DMS 273 (cell line): ENCODE results near the gene MRPL2.
"Not testable (repeated sequence)": the region's sequence is repeated elsewhere in the genome, so short reads cannot be mapped to it uniquely, and the experiment has no call there.

ENCODE experiments used
- DNase-seq: peaks from one replicate; lab custom pipeline; 2025; ENCODE audit not compliant: unreplicated experiment; lab: John Stamatoyannopoulos, UW

Gene MRPL2

GRCh38 chr6:43082806-43083655 lies 23.8 kb upstream of the MRPL2 start:
- DNase-seq, result no peak

- not testable (repeated sequence) for DNase-seq
Observed at GRCh38 chr6:43081922-43082321, 22.7 kb upstream of the MRPL2 start.

- no peak for DNase-seq
Observed at GRCh38 chr6:43081043-43081442, 21.8 kb upstream of the MRPL2 start.

GRCh38 chr6:43078691-43079090 lies 19.5 kb upstream of the MRPL2 start:
- no peak for DNase-seq

- DNase-seq, result peak; percentile 43
Observed at GRCh38 chr6:43077981-43078511, 18.8 kb upstream of the MRPL2 start.

- DNase-seq, result no peak
Observed at GRCh38 chr6:43077333-43077809, 18.1 kb upstream of the MRPL2 start.

- peak; percentile 80 for DNase-seq
Observed at GRCh38 chr6:43076464-43077332, 17.5 kb upstream of the MRPL2 start.

GRCh38 chr6:43075670-43076463 lies 16.6 kb upstream of the MRPL2 start, which contains the start of gene PTK7:
Gene PTK7, plus strand, starts transcription at chr6:43076314. Its CDS starts 175 bp downstream, at chr6:43076489.
- peak; percentile 90 for DNase-seq

- DNase-seq, result no peak
Observed at GRCh38 chr6:43074847-43075669, 15.8 kb upstream of the MRPL2 start.

- DNase-seq, result peak; percentile 72
Observed at GRCh38 chr6:43070028-43070632, 10.9 kb upstream of the MRPL2 start.

- no peak for DNase-seq
Observed at GRCh38 chr6:43062818-43063217, 3.6 kb upstream of the MRPL2 start.

GRCh38 chr6:43061861-43062260 lies 2.6 kb upstream of the MRPL2 start:
- no peak for DNase-seq

GRCh38 chr6:43060755-43061633 lies 1.8 kb upstream of the MRPL2 start:
- DNase-seq, result no peak

GRCh38 chr6:43060034-43060754 lies 960 bp upstream of the MRPL2 start:
- DNase-seq, result peak; percentile 58

GRCh38 chr6:43058531-43058930 lies 703 bp downstream of the MRPL2 start:
- DNase-seq, result no peak

- DNase-seq, result no peak
Observed at GRCh38 chr6:43055966-43056365, 3.3 kb downstream of the MRPL2 start.

GRCh38 chr6:43054206-43054943 lies 4.9 kb downstream of the MRPL2 start:
- peak; percentile 35 for DNase-seq
